Cardiac muscle cell (in vitro differentiated cells and primary cell): Measurements from ENCODE around the gene INPP5A. TPM values are rescaled to one million over a fixed set of nuclear protein-coding genes. Genes with fewer than 3 reads are reported as not detected.

ENCODE experiments used
- DNase-seq, 2 donors: peaks; one replicate each; pipeline versions ENCODE4 v3.0.0 to v3.0.0-alpha.2; 2010 to 2017; ENCODE audit warnings: low read depth in 1 of 2, low spot score in 1 of 2
- H3K27ac ChIP-seq: fragments of 200-600 bp; sonication (generic); 2 replicates; pipeline ENCODE4 v1.5.1; 2016
- H3K27me3 ChIP-seq: fragments of 200-600 bp; sonication (generic); 2 replicates; pipeline ENCODE4 v1.6.0; 2016; ENCODE audit warnings: control low read depth
- H3K36me3 ChIP-seq: fragments of 200-600 bp; sonication (generic); 2 replicates; pipeline ENCODE4 v1.5.1; 2016; ENCODE audit warnings: control low read depth
- H3K4me1 ChIP-seq: fragments of 200-600 bp; sonication (generic); 2 replicates; pipeline ENCODE4 v1.8.1; 2017; ENCODE audit warnings: low read depth, mild to moderate bottlenecking, mixed run types
- H3K4me3 ChIP-seq: fragments of 200-600 bp; sonication (generic); 2 replicates; pipeline ENCODE4 v1.5.1; 2016; ENCODE audit warnings: mild to moderate bottlenecking
- H3K9me3 ChIP-seq: fragments of 200-600 bp; sonication (generic); 2 replicates; pipeline ENCODE4 v1.5.1; 2017; ENCODE audit warnings: low read depth, mild to moderate bottlenecking, control low read depth
- CTCF ChIP-seq: IDR thresholded peaks from 2 replicates; pipeline ENCODE4 v1.5.1; 2012; ENCODE audit warnings: low read depth, mild to moderate bottlenecking, low read length
- polyA plus RNA-seq: library from polyadenylated mRNA; unstranded; fragments of >200 nt; fragmentation: Nextera tagmentation; extraction: Ambion mirVana; gene quantifications from 2 replicates; pipeline ENCODE4 v1.2.1, GENCODE V29; 2016
- total RNA-seq: library from RNA; depleted of rRNA; stranded (reverse); fragments of >200 nt; gene quantifications from 2 replicates; pipeline ENCODE4 v1.2.3, GENCODE V29; 2016

Gene INPP5A
- total and polyA plus RNA-seq, 2 experiments from 2014 or later, result 87.0 to 90.4 TPM

- H3K36me3 ChIP-seq, result peaks cover 6% of the 10 kb centered on the region
- H3K27ac ChIP-seq, result no peak overlapping the region
- TF ChIP-seq CTCF, result no peak
- DNase-seq, result no peak
- H3K4me1 ChIP-seq, result no peaks in the 10 kb centered on the region
- no peaks in the 10 kb centered on the region for H3K27me3 ChIP-seq
- H3K4me3 ChIP-seq, result no peak overlapping the region
- no peaks in the 10 kb centered on the region for H3K9me3 ChIP-seq
Observed at GRCh38 chr10:132662186-132662920, 124.8 kb downstream of the INPP5A start.

- no peaks in the 10 kb centered on the region for H3K4me1 ChIP-seq
- H3K4me3 ChIP-seq, result no peak overlapping the region
- no peak overlapping the region for H3K27ac ChIP-seq
- DNase-seq, result no peak
- peaks cover 6% of the 10 kb centered on the region for H3K36me3 ChIP-seq
- TF ChIP-seq CTCF, result no peak
- H3K9me3 ChIP-seq, result no peaks in the 10 kb centered on the region
- no peaks in the 10 kb centered on the region for H3K27me3 ChIP-seq
Observed at GRCh38 chr10:132663666-132664365, 126.2 kb downstream of the INPP5A start.

- no peak overlapping the region for H3K27ac ChIP-seq
- TF ChIP-seq CTCF, result no peak
- no peak overlapping the region for H3K4me3 ChIP-seq
- DNase-seq, result no peak
- H3K36me3 ChIP-seq, result peaks cover 6% of the 10 kb centered on the region
- H3K4me1 ChIP-seq, result no peaks in the 10 kb centered on the region
- no peaks in the 10 kb centered on the region for H3K9me3 ChIP-seq
- no peaks in the 10 kb centered on the region for H3K27me3 ChIP-seq
Observed at GRCh38 chr10:132664407-132664806, 126.8 kb downstream of the INPP5A start.

GRCh38 chr10:132664883-132665282, 127.3 kb downstream of the INPP5A start:
- DNase-seq, result no peak
- H3K27me3 ChIP-seq, result no peaks in the 10 kb centered on the region
- no peak overlapping the region for H3K27ac ChIP-seq
- H3K4me1 ChIP-seq, result no peaks in the 10 kb centered on the region
- no peaks in the 10 kb centered on the region for H3K9me3 ChIP-seq
- no peak for TF ChIP-seq CTCF
- H3K4me3 ChIP-seq, result no peak overlapping the region
- peaks cover 2% of the 10 kb centered on the region for H3K36me3 ChIP-seq

- H3K36me3 ChIP-seq, result no peaks in the 10 kb centered on the region
- no peak overlapping the region for H3K27ac ChIP-seq
- no peaks in the 10 kb centered on the region for H3K27me3 ChIP-seq
- H3K4me3 ChIP-seq, result no peak overlapping the region
- TF ChIP-seq CTCF, result no peak
- no peaks in the 10 kb centered on the region for H3K9me3 ChIP-seq
- DNase-seq, result peak in 1 of 2 donors; percentile 76
- no peaks in the 10 kb centered on the region for H3K4me1 ChIP-seq
Observed at GRCh38 chr10:132665946-132666704, 128.5 kb downstream of the INPP5A start.
